Glomerular endothelial cell (primary cell): ENCODE results near the gene PIGN. TPM values are rescaled to one million over a fixed set of nuclear protein-coding genes. Genes with fewer than 3 reads are reported as not detected.

Experiments
- DNase-seq: peaks from one replicate; pipeline ENCODE4 v3.0.0-alpha.2; 2011; ENCODE audit warnings: low read depth, low spot score; ENCODE audit errors: extremely low read depth
- total RNA-seq: library from RNA; depleted of rRNA; stranded (reverse); fragments of >200 nt; gene quantifications from 2 replicates; pipeline ENCODE4 v1.2.3, GENCODE V29; 2015

The PIGN gene
- 23.4 and 30.1 TPM in 2 replicates for total RNA-seq

DNA sequence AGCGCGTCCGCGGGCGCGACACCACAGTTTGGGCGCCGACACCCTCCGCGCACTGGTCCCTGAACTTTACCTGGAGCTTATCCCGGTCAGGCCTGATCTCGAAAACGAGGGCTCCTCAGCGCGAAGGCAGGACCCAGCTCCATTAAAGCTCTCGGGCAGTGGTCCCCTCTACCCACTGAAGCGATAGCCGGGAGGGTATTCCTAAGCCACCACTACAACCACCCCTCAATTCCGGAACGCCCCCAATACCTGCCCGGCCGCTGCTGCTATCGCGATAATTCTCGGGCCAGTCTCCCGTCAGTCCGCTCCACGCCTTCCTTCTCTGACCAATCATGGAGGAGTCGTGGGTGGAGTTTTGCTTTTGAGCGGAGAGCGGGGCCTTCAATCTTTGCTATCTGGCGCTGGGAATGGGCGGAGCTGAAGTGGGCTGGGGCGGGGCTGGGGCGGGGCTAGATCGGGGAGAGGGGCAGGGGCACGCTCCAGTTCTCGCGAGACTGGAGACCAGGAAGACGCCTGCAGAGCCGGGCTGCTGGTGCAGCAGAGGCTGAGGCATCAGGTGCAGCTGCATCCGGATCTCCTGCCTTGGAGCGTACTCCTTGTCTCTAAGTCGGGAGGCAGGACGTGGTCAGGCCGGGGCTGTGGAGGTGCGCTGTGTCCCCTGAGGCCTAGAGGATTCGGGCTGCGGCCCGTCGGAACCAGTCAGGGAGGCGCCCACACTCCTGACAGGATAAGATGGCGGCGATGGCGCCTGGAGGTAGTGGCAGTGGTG is at the start of gene PIGN, which contains the start of gene RELCH:
Gene PIGN, minus strand, starts transcription at position 283 of the 769 bp plus-strand sequence. CDS start 25,703 bp downstream, outside the sequence.
Gene RELCH, plus strand, starts transcription at position 482 of the 769 bp plus-strand sequence. Its CDS starts 251 bp downstream, at position 733.
- DNase-seq, result peak; percentile 91

GRCh38 chr18:62236252-62236651 is 49.4 kb upstream of the PIGN start:
- no peak for DNase-seq

DNA sequence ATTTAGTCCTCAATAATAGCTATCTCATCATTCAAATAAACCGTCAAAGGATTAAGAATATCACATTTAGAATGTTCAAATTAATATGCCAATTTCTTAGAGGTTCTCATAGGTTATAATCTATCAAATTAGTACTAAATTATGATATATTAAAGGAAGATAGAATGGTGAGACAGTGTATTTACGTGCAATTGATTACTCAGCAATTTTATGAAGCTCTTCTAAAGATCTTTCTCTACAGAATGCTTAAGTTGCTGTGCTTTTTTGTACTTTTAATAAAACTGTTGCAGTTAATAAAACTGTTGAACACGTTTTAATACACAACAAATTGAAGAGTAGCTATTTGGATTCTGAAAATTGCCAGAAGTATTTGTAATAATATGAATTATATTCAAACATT is 39.2 kb upstream of the PIGN start:
- DNase-seq, result no peak

GRCh38 chr18:62224229-62224628 is 37.4 kb upstream of the PIGN start:
- DNase-seq, result no peak

GRCh38 chr18:62214790-62215189 is 27.9 kb upstream of the PIGN start:
- DNase-seq, result no peak

- no peak for DNase-seq
These were observed 24.5 kb upstream of the PIGN start for GRCh38 chr18:62211325-62211828.

DNA sequence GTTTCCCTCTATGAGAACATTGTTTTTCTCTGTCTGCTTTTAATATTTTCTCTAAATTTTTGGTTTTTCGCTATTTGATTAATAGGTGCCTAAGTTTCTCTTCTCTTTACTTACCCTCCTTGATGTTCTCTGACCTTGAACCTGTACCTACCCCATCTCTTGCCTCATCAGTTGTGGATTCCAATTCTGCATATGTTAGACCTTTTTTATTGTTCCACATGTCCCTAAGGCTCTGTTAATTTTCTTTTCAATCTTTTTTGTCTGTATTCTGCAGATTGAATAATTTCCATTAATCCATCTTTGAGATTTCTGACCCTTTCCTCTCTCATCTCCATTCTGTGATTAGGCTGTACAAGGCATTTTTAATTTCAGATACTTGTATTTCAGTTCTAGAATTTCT is 23.3 kb upstream of the PIGN start:
- DNase-seq, result no peak

GRCh38 chr18:62209046-62209445 is 22.2 kb upstream of the PIGN start:
- no peak for DNase-seq

- DNase-seq, result no peak
These were observed 19.7 kb upstream of the PIGN start for GRCh38 chr18:62206593-62206992.

GRCh38 chr18:62205824-62206223 is 19.0 kb upstream of the PIGN start:
- no peak for DNase-seq

DNA sequence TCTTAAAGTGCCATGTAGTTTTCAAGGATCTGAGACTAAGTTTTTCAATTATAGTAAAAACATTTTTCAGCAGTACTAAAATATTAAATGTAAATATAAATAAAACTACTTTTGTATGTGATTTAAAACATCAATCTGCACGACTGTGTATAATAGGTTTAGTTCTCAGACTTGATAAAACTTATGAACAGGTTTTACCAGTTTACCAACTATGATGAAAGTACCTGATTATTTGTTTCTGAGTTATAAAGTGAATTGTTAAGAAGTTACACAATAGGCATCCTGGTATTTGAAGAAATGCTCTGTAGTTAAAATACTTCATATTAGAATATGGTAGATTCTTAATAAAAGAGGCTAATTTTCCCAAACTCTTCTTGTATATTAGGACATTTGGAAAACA is 15.0 kb upstream of the PIGN start:
- no peak for DNase-seq

- no peak for DNase-seq
These were observed 13.5 kb upstream of the PIGN start for GRCh38 chr18:62200121-62200914.

GRCh38 chr18:62199629-62200028 is 12.8 kb upstream of the PIGN start:
- no peak for DNase-seq

GRCh38 chr18:62198259-62198658 is 11.4 kb upstream of the PIGN start:
- DNase-seq, result no peak

DNA sequence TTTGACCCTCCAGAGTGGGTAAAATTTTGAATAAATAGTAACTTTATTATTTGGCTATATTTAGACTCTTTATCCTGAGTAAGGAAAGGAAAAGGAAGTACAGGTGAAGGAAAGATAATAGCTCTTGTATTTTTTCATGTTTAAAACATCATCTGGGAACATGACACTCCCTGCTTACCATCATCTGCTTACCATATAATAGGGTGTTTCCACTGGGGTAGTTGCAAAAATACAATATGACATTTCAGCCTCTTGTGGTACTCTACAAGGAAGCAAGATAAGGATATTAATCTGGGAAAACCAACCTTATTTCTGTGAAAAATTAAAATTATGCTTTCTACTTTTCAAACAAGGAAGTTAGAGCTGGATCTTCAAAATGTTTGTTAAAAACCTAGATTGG is 10.1 kb upstream of the PIGN start:
- no peak for DNase-seq

GRCh38 chr18:62196079-62196478 is 9.2 kb upstream of the PIGN start:
- no peak for DNase-seq

- no peak for DNase-seq
These were observed 2.4 kb upstream of the PIGN start for GRCh38 chr18:62189208-62189607.

GRCh38 chr18:62187543-62188510 is 971 bp upstream of the PIGN start:
- no peak for DNase-seq

DNA sequence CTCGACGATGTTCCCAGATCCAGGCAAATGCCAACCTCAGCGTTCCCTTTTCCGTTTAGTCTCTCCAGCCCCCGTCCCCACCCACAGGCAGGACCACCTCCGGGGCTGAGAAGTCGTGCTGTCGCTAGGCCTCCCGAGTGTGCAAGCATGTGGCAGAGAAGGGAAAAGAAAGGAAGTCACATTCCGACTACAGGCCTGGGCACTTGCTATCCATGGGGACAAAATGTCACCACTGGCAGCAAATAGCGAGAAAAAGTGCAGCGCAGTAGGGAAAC is 420 bp downstream of the PIGN start:
- no peak for DNase-seq

GRCh38 chr18:62183578-62184195 is 3.2 kb downstream of the PIGN start:
- DNase-seq, result no peak
